Ecto neural progenitor cell (in vitro differentiated cells): Measurements from ENCODE around the gene LOXL1.
A peak's percentile ranks its signal among the peaks of the same experiment; 100 is the strongest.

Experiments
- DNase-seq: peaks from one replicate; pipeline ENCODE4 v3.0.0-alpha.2; 2018; ENCODE audit warnings: low spot score

Gene LOXL1

GRCh38 chr15:73899197-73900094 lies 26.8 kb upstream of the LOXL1 start:
- no peak for DNase-seq

- no peak for DNase-seq
Observed at GRCh38 chr15:73900095-73900712, 26.1 kb upstream of the LOXL1 start.

GRCh38 chr15:73901126-73901810 lies 25.0 kb upstream of the LOXL1 start:
- DNase-seq = no peak

- no peak for DNase-seq
Observed at GRCh38 chr15:73902121-73903020, 23.9 kb upstream of the LOXL1 start.

- DNase-seq = no peak
Observed at GRCh38 chr15:73904026-73904815, 22.0 kb upstream of the LOXL1 start.

- no peak for DNase-seq
Observed at GRCh38 chr15:73905225-73905827, 20.9 kb upstream of the LOXL1 start.

- no peak for DNase-seq
Observed at GRCh38 chr15:73906346-73907034, 19.8 kb upstream of the LOXL1 start.

- no peak for DNase-seq
Observed at GRCh38 chr15:73907035-73907408, 19.2 kb upstream of the LOXL1 start.

GRCh38 chr15:73908030-73908821 lies 18.0 kb upstream of the LOXL1 start:
- DNase-seq = peak; percentile 88

GRCh38 chr15:73908822-73909122 lies 17.5 kb upstream of the LOXL1 start:
- no peak for DNase-seq

GRCh38 chr15:73909651-73910050 lies 16.6 kb upstream of the LOXL1 start:
- DNase-seq = no peak

- no peak for DNase-seq
Observed at GRCh38 chr15:73910522-73911303, 15.5 kb upstream of the LOXL1 start.

GRCh38 chr15:73912030-73912596 lies 14.1 kb upstream of the LOXL1 start:
- no peak for DNase-seq

GRCh38 chr15:73914145-73914544 lies 12.1 kb upstream of the LOXL1 start:
- no peak for DNase-seq

- no peak for DNase-seq
Observed at GRCh38 chr15:73915082-73915481, 11.2 kb upstream of the LOXL1 start.

GRCh38 chr15:73918784-73919183 lies 7.5 kb upstream of the LOXL1 start:
- no peak for DNase-seq

- DNase-seq = no peak
Observed at GRCh38 chr15:73919706-73920105, 6.6 kb upstream of the LOXL1 start.

GRCh38 chr15:73921254-73921925 lies 4.9 kb upstream of the LOXL1 start:
- no peak for DNase-seq
